Measurements from ENCODE around the gene NEDD4L.

Gene NEDD4L

DNA sequence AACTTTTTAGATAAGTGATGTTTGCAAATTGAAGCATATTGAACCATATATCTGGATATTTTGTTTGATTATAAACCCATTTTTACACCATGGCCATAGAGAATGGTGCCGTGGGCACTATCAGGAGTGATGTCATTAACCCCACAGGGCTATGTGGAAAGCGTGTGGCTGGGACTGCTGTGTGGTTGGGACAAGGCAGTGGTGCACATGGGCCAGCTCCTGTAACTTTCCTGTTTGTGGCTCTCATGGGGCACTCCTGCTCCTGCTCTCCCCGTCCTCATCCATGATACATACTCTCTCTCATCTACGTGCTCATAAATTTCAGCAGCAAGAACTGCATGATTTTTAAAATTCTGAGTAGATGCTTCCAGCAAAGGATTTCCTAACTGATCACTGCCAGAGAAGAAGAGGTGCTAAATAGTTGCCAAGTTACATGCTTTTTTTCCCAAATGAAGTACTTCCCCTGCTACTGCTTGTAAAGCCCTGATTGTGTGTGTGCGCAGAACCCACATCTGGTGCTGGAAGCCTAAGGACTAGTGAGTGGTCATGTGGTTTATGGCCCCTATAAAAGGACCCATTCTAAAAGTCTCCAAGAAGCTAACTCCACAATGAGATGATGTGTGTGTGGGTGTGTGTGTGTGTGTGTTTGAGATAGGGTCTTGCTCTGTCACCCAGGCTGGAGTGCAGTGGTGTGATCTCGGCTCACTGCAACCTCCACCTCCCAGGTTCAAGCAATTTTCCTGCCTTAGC, 240.8 kb downstream of the NEDD4L start:
- CTCF ChIA-PET, result no interaction called here
- TF ChIP-seq, protein P1, sequence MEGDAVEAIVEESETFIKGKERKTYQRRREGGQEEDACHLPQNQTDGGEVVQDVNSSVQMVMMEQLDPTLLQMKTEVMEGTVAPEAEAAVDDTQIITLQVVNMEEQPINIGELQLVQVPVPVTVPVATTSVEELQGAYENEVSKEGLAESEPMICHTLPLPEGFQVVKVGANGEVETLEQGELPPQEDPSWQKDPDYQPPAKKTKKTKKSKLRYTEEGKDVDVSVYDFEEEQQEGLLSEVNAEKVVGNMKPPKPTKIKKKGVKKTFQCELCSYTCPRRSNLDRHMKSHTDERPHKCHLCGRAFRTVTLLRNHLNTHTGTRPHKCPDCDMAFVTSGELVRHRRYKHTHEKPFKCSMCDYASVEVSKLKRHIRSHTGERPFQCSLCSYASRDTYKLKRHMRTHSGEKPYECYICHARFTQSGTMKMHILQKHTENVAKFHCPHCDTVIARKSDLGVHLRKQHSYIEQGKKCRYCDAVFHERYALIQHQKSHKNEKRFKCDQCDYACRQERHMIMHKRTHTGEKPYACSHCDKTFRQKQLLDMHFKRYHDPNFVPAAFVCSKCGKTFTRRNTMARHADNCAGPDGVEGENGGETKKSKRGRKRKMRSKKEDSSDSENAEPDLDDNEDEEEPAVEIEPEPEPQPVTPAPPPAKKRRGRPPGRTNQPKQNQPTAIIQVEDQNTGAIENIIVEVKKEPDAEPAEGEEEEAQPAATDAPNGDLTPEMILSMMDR (conservative IDR thresholded peaks at IDR 0.05; ENCODE audit: low read depth), result no peak
- peak overlapping the region; percentile 79 for H3K27ac ChIP-seq
- POLR2A ChIA-PET (ENCODE audit: low non-redundant PET), result no interaction called here
- no peak for DNase-seq (ENCODE audit: low spot score)

DNA sequence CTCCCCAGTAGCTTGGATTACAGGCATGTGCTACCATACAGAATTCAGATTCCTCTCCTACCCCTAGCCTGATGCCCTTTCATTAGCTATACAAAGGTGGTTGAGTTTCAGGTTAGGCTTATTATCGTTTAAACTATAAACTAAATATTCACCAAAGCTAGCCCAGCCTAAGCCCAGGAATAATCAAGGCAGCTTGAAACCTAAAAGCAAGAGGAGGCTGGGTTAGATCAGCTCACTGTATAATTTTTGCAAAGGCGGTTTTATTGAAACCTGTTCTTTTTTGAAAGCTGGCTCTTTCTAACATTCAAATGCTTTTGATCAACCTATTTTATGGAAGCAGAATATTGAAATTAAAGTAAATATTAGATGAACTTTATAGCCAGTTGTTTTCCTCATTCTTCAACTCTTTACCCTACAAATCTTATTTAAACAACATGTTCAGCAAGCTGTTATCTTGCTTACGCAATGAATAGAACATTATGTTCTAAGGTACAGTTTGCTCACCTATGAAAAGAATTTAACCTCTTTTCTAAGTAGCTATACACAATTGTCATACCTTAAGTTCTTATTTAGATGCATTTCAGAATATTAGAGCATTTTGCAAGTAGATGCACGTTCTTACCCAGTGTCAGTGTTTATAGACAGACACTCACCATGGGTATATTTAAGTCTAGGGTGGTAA, 241.6 kb downstream of the NEDD4L start:
- TF ChIP-seq, protein P1 (conservative IDR thresholded peaks at IDR 0.05; ENCODE audit: low read depth), result no peak
- peak overlapping the region; percentile 79 for H3K27ac ChIP-seq
- DNase-seq (ENCODE audit: low spot score), result no peak
- POLR2A ChIA-PET (ENCODE audit: low non-redundant PET), result no interaction called here
- CTCF ChIA-PET, result no interaction called here

DNA sequence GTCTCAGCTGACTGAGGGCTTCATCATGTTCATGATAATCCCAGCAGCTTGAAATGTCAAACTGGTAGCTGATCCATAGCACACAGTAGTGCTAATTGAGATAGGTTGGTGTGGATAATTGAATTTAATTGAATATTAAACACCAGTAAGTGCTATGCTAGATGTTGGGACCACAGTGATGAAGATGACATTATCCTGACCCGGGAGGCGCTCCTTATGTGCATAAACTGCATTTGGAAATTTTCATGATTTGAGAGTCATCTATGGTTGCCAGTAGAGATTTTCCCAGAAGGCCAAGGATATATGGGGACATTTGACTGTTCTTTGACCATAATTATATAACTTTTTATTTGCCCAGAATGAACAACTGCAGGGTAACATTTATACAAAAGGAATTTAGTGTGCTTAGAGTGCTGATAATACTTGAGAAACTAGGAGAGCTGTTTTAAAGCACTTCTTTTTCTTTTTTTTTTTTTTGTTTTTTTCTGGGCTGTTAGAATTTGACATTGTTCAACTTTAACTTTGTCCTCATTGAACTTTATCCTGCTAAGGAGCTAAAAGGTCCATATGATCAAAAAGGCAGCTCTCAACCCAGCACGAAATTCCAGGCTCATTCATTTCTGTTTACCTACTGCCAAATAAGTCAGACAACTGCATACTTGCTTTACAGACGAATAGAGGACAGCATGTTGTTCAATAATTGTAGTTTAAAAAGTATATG, 242.8 kb downstream of the NEDD4L start:
- TF ChIP-seq, protein P1 (conservative IDR thresholded peaks at IDR 0.05; ENCODE audit: low read depth), result no peak
- no peak for DNase-seq (ENCODE audit: low spot score)
- POLR2A ChIA-PET (ENCODE audit: low non-redundant PET), result no interaction called here
- no peak overlapping the region for H3K27ac ChIP-seq
- CTCF ChIA-PET, result no interaction called here

DNA sequence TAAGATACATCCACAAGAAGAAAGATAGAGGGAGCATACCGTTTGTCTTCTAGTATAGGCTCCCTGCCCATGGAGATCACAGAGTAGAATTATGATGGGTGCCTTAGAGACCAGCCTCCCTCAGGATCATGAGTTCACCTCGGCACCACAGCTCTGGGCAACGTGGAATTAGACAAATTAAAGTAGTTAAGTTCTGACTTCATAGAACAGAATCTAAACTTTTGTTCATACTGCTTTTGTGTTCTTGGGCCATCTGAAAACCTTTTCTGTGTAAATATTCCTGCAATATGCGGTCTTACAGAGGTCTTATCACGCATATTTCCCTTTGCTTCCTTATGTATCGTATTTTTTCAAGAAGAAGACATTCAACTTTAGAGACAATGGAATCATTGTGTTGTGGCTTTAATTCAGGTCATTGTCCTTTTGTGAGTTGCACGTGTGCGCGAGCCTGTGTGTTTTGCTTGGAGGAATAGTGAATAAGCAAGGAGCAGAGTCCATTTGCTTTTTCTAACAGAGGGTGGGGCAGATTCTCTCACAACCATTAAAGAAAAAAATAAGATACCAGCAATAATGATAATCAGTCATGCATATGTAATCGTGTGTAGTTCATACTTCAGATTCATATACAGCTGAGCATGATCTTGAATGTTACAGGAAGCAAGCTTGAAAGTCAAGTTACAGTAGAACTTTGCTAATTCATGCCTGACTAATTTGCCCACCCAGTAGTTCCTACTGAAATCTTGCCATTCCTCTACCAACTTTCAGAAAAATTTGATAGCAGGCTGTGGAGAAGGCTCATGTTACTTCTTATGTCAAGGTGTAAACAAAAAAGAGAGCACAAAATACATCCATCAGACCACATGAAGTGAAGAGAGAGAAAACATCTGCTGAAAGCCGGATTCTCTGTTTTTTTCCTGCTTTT, 243.6 kb downstream of the NEDD4L start:
- ChIA-PET POLR2A (ENCODE audit: low non-redundant PET) (no interaction called here), CTCF (no interaction called here)

DNA sequence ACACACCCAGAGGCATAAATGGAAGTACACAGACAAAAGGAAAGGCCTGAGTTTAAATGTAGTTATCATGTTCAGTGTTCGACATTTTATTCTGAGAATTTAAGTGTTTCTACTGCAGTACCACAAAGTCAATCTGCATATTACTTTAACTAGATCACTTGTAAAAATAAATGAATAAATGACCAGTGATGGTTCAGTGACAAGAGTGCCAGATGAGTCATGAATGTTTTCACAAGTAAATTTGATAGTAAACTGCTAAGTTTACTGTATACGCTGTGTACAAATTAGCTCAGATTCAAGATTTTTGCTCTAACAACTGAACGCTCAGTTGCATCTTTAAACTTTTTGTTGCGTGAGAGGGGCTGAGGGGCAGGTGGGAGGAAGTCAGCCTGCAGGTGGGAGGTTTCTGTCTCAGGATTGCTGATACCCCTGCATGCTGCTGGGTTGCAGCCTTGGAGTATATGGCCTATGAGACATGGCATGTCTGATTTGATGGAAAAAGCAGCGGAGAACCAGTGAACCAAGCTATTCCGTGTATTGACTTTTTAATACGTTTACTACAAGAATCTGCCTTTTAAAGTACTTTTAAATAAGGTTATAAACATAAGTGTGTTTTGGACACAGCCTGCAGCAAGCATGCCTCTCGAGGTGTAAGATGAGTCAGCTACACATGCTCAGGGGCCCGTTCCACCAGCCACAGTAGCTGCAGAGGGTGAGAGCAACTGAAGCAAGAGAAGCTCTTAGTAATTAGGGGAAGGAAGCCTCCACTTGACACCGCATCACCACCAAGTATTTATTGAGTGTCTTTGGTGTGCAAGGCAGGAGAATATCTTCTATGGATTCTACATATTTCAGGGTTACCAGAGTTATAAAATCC, 245.1 kb downstream of the NEDD4L start:
- TF ChIP-seq, protein P1 (conservative IDR thresholded peaks at IDR 0.05; ENCODE audit: low read depth), result no peak
- POLR2A ChIA-PET (ENCODE audit: low non-redundant PET), result no interaction called here
- peak; percentile 34 for DNase-seq (ENCODE audit: low spot score)
- CTCF ChIA-PET, result interaction anchor here (0.6 kb wide), 1 partner anchor 246 kb away, joined by 3 read pairs; no protein-coding TSS in a partner anchor
- peak overlapping the region; percentile 20; the same call in 1 of the 2 replicates for H3K27ac ChIP-seq

More for the DNA sequence above, 243.6 kb downstream of the NEDD4L start:
- no peak for DNase-seq (ENCODE audit: low spot score)
- TF ChIP-seq, protein P1 (conservative IDR thresholded peaks at IDR 0.05; ENCODE audit: low read depth), result no peak
- H3K27ac ChIP-seq, result no peak overlapping the region
